ENCODE measurements around the gene PTPRM.

The PTPRM gene

GRCh38 chr18:8163286-8163959 lies 596.3 kb downstream of the PTPRM start:
- ChIA-PET CTCF (interaction anchor here (0.8 kb wide), 1 partner anchor 35 kb away, joined by 6 read pairs; no protein-coding TSS in a partner anchor), POLR2A (ENCODE audit: low non-redundant PET) (no interaction called here)
- no peak overlapping the region for H3K27ac ChIP-seq
- TF ChIP-seq CTCF (conservative IDR thresholded peaks at IDR 0.05; ENCODE audit: low read depth), result no peak
- no peak for DNase-seq (ENCODE audit: low spot score)

GRCh38 chr18:8165095-8165494 lies 598.0 kb downstream of the PTPRM start:
- DNase-seq (ENCODE audit: low spot score), result no peak
- ChIA-PET POLR2A (ENCODE audit: low non-redundant PET) (no interaction called here), CTCF (interaction anchor here (0.7 kb wide), 1 partner anchor 203 kb away, joined by 3 read pairs; no protein-coding TSS in a partner anchor)
- no peak overlapping the region for H3K27ac ChIP-seq
- TF ChIP-seq CTCF (conservative IDR thresholded peaks at IDR 0.05; ENCODE audit: low read depth), result no peak

GRCh38 chr18:8167026-8167425 lies 599.9 kb downstream of the PTPRM start:
- no peak overlapping the region for H3K27ac ChIP-seq
- ChIA-PET CTCF (no interaction called here), POLR2A (ENCODE audit: low non-redundant PET) (no interaction called here)
- no peak for TF ChIP-seq CTCF (conservative IDR thresholded peaks at IDR 0.05; ENCODE audit: low read depth)
- no peak for DNase-seq (ENCODE audit: low spot score)

- ChIA-PET CTCF (no interaction called here), POLR2A (ENCODE audit: low non-redundant PET) (no interaction called here)
- DNase-seq (ENCODE audit: low spot score), result no peak
- no peak for TF ChIP-seq CTCF (conservative IDR thresholded peaks at IDR 0.05; ENCODE audit: low read depth)
- no peak overlapping the region for H3K27ac ChIP-seq
Observed at GRCh38 chr18:8167673-8168072, 600.6 kb downstream of the PTPRM start.

- CTCF ChIA-PET, result interaction anchor here (0.5 kb wide), 1 partner anchor 86 kb away, joined by 3 read pairs; no protein-coding TSS in a partner anchor
- POLR2A ChIA-PET (ENCODE audit: low non-redundant PET), result no interaction called here
- H3K27ac ChIP-seq, result no peak overlapping the region
- no peak for DNase-seq (ENCODE audit: low spot score)
- no peak for TF ChIP-seq CTCF (conservative IDR thresholded peaks at IDR 0.05; ENCODE audit: low read depth)
Observed at GRCh38 chr18:8169722-8170121, 602.6 kb downstream of the PTPRM start.

- H3K27ac ChIP-seq, result no peak overlapping the region
Observed at GRCh38 chr18:8174771-8175170, 607.7 kb downstream of the PTPRM start.

More at GRCh38 chr18:8174771-8175170, 607.7 kb downstream of the PTPRM start:
- POLR2A ChIA-PET (ENCODE audit: low non-redundant PET), result no interaction called here
- no peak for TF ChIP-seq CTCF (conservative IDR thresholded peaks at IDR 0.05; ENCODE audit: low read depth)
- CTCF ChIA-PET, result no interaction called here
- DNase-seq (ENCODE audit: low spot score), result no peak

Data from RWPE1 (cell line).